PC-3 (cell line): Measurements from ENCODE around the gene BICDL2.

ENCODE experiments used
- EZH2 ChIP-seq: fragments of 300-600 bp; sonication (generic); IDR thresholded peaks from one replicate; pipeline ENCODE4 v1.6.1; 2017; ENCODE audit warnings: antibody characterized with exemption, mild to moderate bottlenecking, low read length; ENCODE audit not compliant: unreplicated experiment
- TF ChIP-seq, protein P1 (sequence below): fragments of 300-600 bp; sonication (generic); conservative IDR thresholded peaks from 2 replicates; pipeline ENCODE4 v1.5.1; 2017; ENCODE audit warnings: antibody characterized with exemption, low read depth, mild to moderate bottlenecking, low read length

DNA sequence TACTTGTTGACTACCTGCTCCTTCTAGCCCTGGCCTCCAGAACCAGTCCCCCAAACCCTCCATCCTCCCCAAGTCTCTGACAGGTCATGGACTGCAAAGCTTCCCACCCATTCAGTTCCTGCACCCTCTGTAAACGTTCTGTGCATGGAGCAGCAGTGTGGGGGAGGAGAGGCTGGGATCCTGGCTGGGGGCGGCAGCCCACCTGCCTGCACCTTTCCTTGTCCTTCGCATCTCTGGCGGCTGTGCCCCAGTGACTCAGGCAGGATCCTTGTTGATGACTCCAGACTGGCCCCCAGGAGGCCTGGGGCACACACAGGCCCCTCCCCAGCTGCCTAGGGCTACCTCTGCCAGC is 54.9 kb downstream of the BICDL2 start:
- TF ChIP-seq, protein P1, sequence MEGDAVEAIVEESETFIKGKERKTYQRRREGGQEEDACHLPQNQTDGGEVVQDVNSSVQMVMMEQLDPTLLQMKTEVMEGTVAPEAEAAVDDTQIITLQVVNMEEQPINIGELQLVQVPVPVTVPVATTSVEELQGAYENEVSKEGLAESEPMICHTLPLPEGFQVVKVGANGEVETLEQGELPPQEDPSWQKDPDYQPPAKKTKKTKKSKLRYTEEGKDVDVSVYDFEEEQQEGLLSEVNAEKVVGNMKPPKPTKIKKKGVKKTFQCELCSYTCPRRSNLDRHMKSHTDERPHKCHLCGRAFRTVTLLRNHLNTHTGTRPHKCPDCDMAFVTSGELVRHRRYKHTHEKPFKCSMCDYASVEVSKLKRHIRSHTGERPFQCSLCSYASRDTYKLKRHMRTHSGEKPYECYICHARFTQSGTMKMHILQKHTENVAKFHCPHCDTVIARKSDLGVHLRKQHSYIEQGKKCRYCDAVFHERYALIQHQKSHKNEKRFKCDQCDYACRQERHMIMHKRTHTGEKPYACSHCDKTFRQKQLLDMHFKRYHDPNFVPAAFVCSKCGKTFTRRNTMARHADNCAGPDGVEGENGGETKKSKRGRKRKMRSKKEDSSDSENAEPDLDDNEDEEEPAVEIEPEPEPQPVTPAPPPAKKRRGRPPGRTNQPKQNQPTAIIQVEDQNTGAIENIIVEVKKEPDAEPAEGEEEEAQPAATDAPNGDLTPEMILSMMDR: no peak
- TF ChIP-seq EZH2: no peak
